ENCODE data around the gene ECI1. TPM values are rescaled to one million over a fixed set of nuclear protein-coding genes. Genes with fewer than 3 reads are reported as not detected.

Gene ECI1
- 68.0 TPM for polyA plus RNA-seq (2013, experiment 1 of 2)
- 54.0 TPM for polyA plus RNA-seq (2013, experiment 2 of 2)

- WGBS, 2 experiments (ENCODE audit: insufficient coverage in 2 of 2), result 4 to 8% methylated on average over 36 to 67 of the region's 88 CpGs
- Histone ChIP-seq H3K4me1 (ENCODE audit: control insufficient read depth, insufficient read depth, low read length, poor library complexity, severe bottlenecking) (peaks cover 13% of the 10 kb centered on the region), H3K36me3 (ENCODE audit: control insufficient read depth, insufficient read depth, low read length) (peaks cover 54% of the 10 kb centered on the region), H3K4me3 (ENCODE audit: extremely low read depth, insufficient read depth, low read length, poor library complexity, severe bottlenecking) (peak within 1 kb of the TSS; percentile 46), H3K9me3 (ENCODE audit: control insufficient read depth, low read length) (no peaks in the 10 kb centered on the region), H3K27ac (ENCODE audit: low read depth, low read length, severe bottlenecking) (peak within 1 kb of the TSS; percentile 89)
Observed at GRCh38 chr16:2251296-2252111, at the start of gene ECI1. ECI1 (minus strand) TSS chr16:2251587; CDS start chr16:2251566, 21 bp downstream.

GRCh38 chr16:2299915-2300192, 48.5 kb upstream of the ECI1 start:
- H3K4me3 ChIP-seq (ENCODE audit: extremely low read depth, insufficient read depth, low read length, poor library complexity, severe bottlenecking), result no peak overlapping the region
- 66 to 77% methylated on average over 7 to 10 of the region's 10 CpGs for WGBS, 2 experiments (ENCODE audit: insufficient coverage in 2 of 2)
- no peaks in the 10 kb centered on the region for H3K4me1 ChIP-seq (ENCODE audit: control insufficient read depth, insufficient read depth, low read length, poor library complexity, severe bottlenecking)
- H3K36me3 ChIP-seq (ENCODE audit: control insufficient read depth, insufficient read depth, low read length), result no peaks in the 10 kb centered on the region
- H3K27ac ChIP-seq (ENCODE audit: low read depth, low read length, severe bottlenecking), result no peak overlapping the region
- no peaks in the 10 kb centered on the region for H3K9me3 ChIP-seq (ENCODE audit: control insufficient read depth, low read length)

GRCh38 chr16:2299121-2299914, 47.9 kb upstream of the ECI1 start:
- H3K27ac ChIP-seq (ENCODE audit: low read depth, low read length, severe bottlenecking), result no peak overlapping the region
- no peaks in the 10 kb centered on the region for H3K36me3 ChIP-seq (ENCODE audit: control insufficient read depth, insufficient read depth, low read length)
- WGBS, 2 experiments (ENCODE audit: insufficient coverage in 2 of 2), result 86 to 91% methylated on average over 25 to 26 of the region's 31 CpGs
- no peaks in the 10 kb centered on the region for H3K9me3 ChIP-seq (ENCODE audit: control insufficient read depth, low read length)
- no peak overlapping the region for H3K4me3 ChIP-seq (ENCODE audit: extremely low read depth, insufficient read depth, low read length, poor library complexity, severe bottlenecking)
- no peaks in the 10 kb centered on the region for H3K4me1 ChIP-seq (ENCODE audit: control insufficient read depth, insufficient read depth, low read length, poor library complexity, severe bottlenecking)

- no peak overlapping the region for H3K27ac ChIP-seq (ENCODE audit: low read depth, low read length, severe bottlenecking)
- WGBS, 2 experiments (ENCODE audit: insufficient coverage in 2 of 2), result 79 to 90% methylated on average over 2 to 4 of the region's 9 CpGs
- H3K36me3 ChIP-seq (ENCODE audit: control insufficient read depth, insufficient read depth, low read length), result no peaks in the 10 kb centered on the region
- H3K4me1 ChIP-seq (ENCODE audit: control insufficient read depth, insufficient read depth, low read length, poor library complexity, severe bottlenecking), result no peaks in the 10 kb centered on the region
- no peaks in the 10 kb centered on the region for H3K9me3 ChIP-seq (ENCODE audit: control insufficient read depth, low read length)
- no peak overlapping the region for H3K4me3 ChIP-seq (ENCODE audit: extremely low read depth, insufficient read depth, low read length, poor library complexity, severe bottlenecking)
Observed at GRCh38 chr16:2298621-2299020, 47.2 kb upstream of the ECI1 start.

- H3K36me3 ChIP-seq (ENCODE audit: control insufficient read depth, insufficient read depth, low read length), result no peaks in the 10 kb centered on the region
- H3K4me3 ChIP-seq (ENCODE audit: extremely low read depth, insufficient read depth, low read length, poor library complexity, severe bottlenecking), result no peak overlapping the region
- H3K9me3 ChIP-seq (ENCODE audit: control insufficient read depth, low read length), result no peaks in the 10 kb centered on the region
- no peaks in the 10 kb centered on the region for H3K4me1 ChIP-seq (ENCODE audit: control insufficient read depth, insufficient read depth, low read length, poor library complexity, severe bottlenecking)
- 97% methylated on average over 7 to 22 of the region's 22 CpGs for WGBS, 2 experiments (ENCODE audit: insufficient coverage in 2 of 2)
- no peak overlapping the region for H3K27ac ChIP-seq (ENCODE audit: low read depth, low read length, severe bottlenecking)
Observed at GRCh38 chr16:2297506-2297860, 46.1 kb upstream of the ECI1 start.

GRCh38 chr16:2296661-2297505, 45.5 kb upstream of the ECI1 start:
- WGBS, 2 experiments (ENCODE audit: insufficient coverage in 2 of 2), result 91% methylated on average over 22 to 23 of the region's 23 CpGs
- Histone ChIP-seq H3K4me1 (ENCODE audit: control insufficient read depth, insufficient read depth, low read length, poor library complexity, severe bottlenecking) (no peaks in the 10 kb centered on the region), H3K9me3 (ENCODE audit: control insufficient read depth, low read length) (no peaks in the 10 kb centered on the region), H3K4me3 (ENCODE audit: extremely low read depth, insufficient read depth, low read length, poor library complexity, severe bottlenecking) (no peak overlapping the region), H3K36me3 (ENCODE audit: control insufficient read depth, insufficient read depth, low read length) (no peaks in the 10 kb centered on the region), H3K27ac (ENCODE audit: low read depth, low read length, severe bottlenecking) (no peak overlapping the region)

GRCh38 chr16:2295056-2295798, 43.8 kb upstream of the ECI1 start:
- Histone ChIP-seq H3K27ac (ENCODE audit: low read depth, low read length, severe bottlenecking) (no peak overlapping the region), H3K36me3 (ENCODE audit: control insufficient read depth, insufficient read depth, low read length) (no peaks in the 10 kb centered on the region), H3K4me3 (ENCODE audit: extremely low read depth, insufficient read depth, low read length, poor library complexity, severe bottlenecking) (no peak overlapping the region), H3K9me3 (ENCODE audit: control insufficient read depth, low read length) (no peaks in the 10 kb centered on the region), H3K4me1 (ENCODE audit: control insufficient read depth, insufficient read depth, low read length, poor library complexity, severe bottlenecking) (no peaks in the 10 kb centered on the region)
- WGBS, 2 experiments (ENCODE audit: insufficient coverage in 2 of 2), result 91 to 95% methylated on average over 17 to 19 of the region's 21 CpGs

- Histone ChIP-seq H3K4me3 (ENCODE audit: extremely low read depth, insufficient read depth, low read length, poor library complexity, severe bottlenecking) (no peak overlapping the region), H3K9me3 (ENCODE audit: control insufficient read depth, low read length) (no peaks in the 10 kb centered on the region), H3K4me1 (ENCODE audit: control insufficient read depth, insufficient read depth, low read length, poor library complexity, severe bottlenecking) (no peaks in the 10 kb centered on the region), H3K27ac (ENCODE audit: low read depth, low read length, severe bottlenecking) (no peak overlapping the region), H3K36me3 (ENCODE audit: control insufficient read depth, insufficient read depth, low read length) (no peaks in the 10 kb centered on the region)
- 86 to 89% methylated on average over 6 to 8 of the region's 9 CpGs for WGBS, 2 experiments (ENCODE audit: insufficient coverage in 2 of 2)
Observed at GRCh38 chr16:2292221-2292620, 40.8 kb upstream of the ECI1 start.

GRCh38 chr16:2289282-2289681, 37.9 kb upstream of the ECI1 start:
- Histone ChIP-seq H3K4me1 (ENCODE audit: control insufficient read depth, insufficient read depth, low read length, poor library complexity, severe bottlenecking) (no peaks in the 10 kb centered on the region), H3K27ac (ENCODE audit: low read depth, low read length, severe bottlenecking) (no peak overlapping the region), H3K9me3 (ENCODE audit: control insufficient read depth, low read length) (no peaks in the 10 kb centered on the region), H3K4me3 (ENCODE audit: extremely low read depth, insufficient read depth, low read length, poor library complexity, severe bottlenecking) (no peak overlapping the region), H3K36me3 (ENCODE audit: control insufficient read depth, insufficient read depth, low read length) (no peaks in the 10 kb centered on the region)
- WGBS, 2 experiments (ENCODE audit: insufficient coverage in 2 of 2), result 93 to 96% methylated on average over 14 to 23 of the region's 23 CpGs

GRCh38 chr16:2288726-2289125, 37.3 kb upstream of the ECI1 start:
- 87 to 94% methylated on average over 8 of the region's 8 CpGs for WGBS, 2 experiments (ENCODE audit: insufficient coverage in 2 of 2)
- no peaks in the 10 kb centered on the region for H3K4me1 ChIP-seq (ENCODE audit: control insufficient read depth, insufficient read depth, low read length, poor library complexity, severe bottlenecking)
- no peaks in the 10 kb centered on the region for H3K36me3 ChIP-seq (ENCODE audit: control insufficient read depth, insufficient read depth, low read length)
- no peaks in the 10 kb centered on the region for H3K9me3 ChIP-seq (ENCODE audit: control insufficient read depth, low read length)
- no peak overlapping the region for H3K27ac ChIP-seq (ENCODE audit: low read depth, low read length, severe bottlenecking)
- H3K4me3 ChIP-seq (ENCODE audit: extremely low read depth, insufficient read depth, low read length, poor library complexity, severe bottlenecking), result no peak overlapping the region

All from mesodermal cell (in vitro differentiated cells).